ENCODE data around the gene CACNG8. TPM values are rescaled to one million over a fixed set of nuclear protein-coding genes. Genes with fewer than 3 reads are reported as not detected.

Gene CACNG8
- total RNA-seq, 3 donors from 2014 or later (not counting 1 experiment from before 2014, with no cell fraction given) = 2.3 TPM; not detected in 2

- no peak for TF ChIP-seq CTCF (IDR thresholded peaks at IDR 0.05)
- Mint-ChIP-seq H3K4me3 (no peak overlapping the region), H3K27ac (no peak overlapping the region), H3K4me1 (no peaks in the 10 kb centered on the region), H3K27me3 (ENCODE audit: low read depth in 2 of 2) (peaks cover 20 to 30% of the 10 kb centered on the region in 2 donors), H3K36me3 (no peaks in the 10 kb centered on the region), H3K9me3 (no peaks in the 10 kb centered on the region)
- Histone ChIP-seq H3K27me3 (ENCODE audit: control insufficient read depth, insufficient read depth, low read length) (peaks cover 8% of the 10 kb centered on the region), H3K9me3 (ENCODE audit: control insufficient read depth, insufficient read depth, low read length) (no peaks in the 10 kb centered on the region), H3K4me3 (ENCODE audit: low read length) (no peak overlapping the region), H3K36me3 (ENCODE audit: control insufficient read depth, insufficient read depth, low read length) (no peaks in the 10 kb centered on the region), H3K4me1 (ENCODE audit: control insufficient read depth, insufficient read depth, low read length) (no peaks in the 10 kb centered on the region), H3K27ac (ENCODE audit: low read length) (no peak overlapping the region)
- intact Hi-C loops (cut with micrococcal nuclease) = no loop called here
- 85% methylated on average over 6 of the region's 9 CpGs for WGBS (ENCODE audit: insufficient coverage)
- DNase-seq (no peak), ATAC-seq (no peak)
These were observed 10.8 kb upstream of the CACNG8 start for GRCh38 chr19:53951947-53952346.

GRCh38 chr19:53953383-53953782, 9.4 kb upstream of the CACNG8 start:
- Histone ChIP-seq H3K27me3 (ENCODE audit: control insufficient read depth, insufficient read depth, low read length) (peaks cover 15% of the 10 kb centered on the region), H3K27ac (ENCODE audit: low read length) (no peak overlapping the region), H3K36me3 (ENCODE audit: control insufficient read depth, insufficient read depth, low read length) (no peaks in the 10 kb centered on the region), H3K4me1 (ENCODE audit: control insufficient read depth, insufficient read depth, low read length) (no peaks in the 10 kb centered on the region), H3K4me3 (ENCODE audit: low read length) (no peak overlapping the region), H3K9me3 (ENCODE audit: control insufficient read depth, insufficient read depth, low read length) (no peaks in the 10 kb centered on the region)
- intact Hi-C loops (cut with micrococcal nuclease) = no loop called here
- Mint-ChIP-seq H3K27ac (no peak overlapping the region), H3K9me3 (no peaks in the 10 kb centered on the region), H3K4me3 (no peak overlapping the region), H3K36me3 (no peaks in the 10 kb centered on the region), H3K27me3 (ENCODE audit: low read depth in 2 of 2) (peaks cover 24 to 39% of the 10 kb centered on the region in 2 donors), H3K4me1 (peaks cover 0 to under 1% of the 10 kb centered on the region in 2 donors)
- TF ChIP-seq CTCF (IDR thresholded peaks at IDR 0.05) = no peak
- no peak for DNase-seq
- 83% methylated on average over 7 of the region's 8 CpGs for WGBS (ENCODE audit: insufficient coverage)
- no peak for ATAC-seq

GRCh38 chr19:53957448-53958167, 5.1 kb upstream of the CACNG8 start:
- Histone ChIP-seq H3K4me1 (ENCODE audit: control insufficient read depth, insufficient read depth, low read length) (no peaks in the 10 kb centered on the region), H3K9me3 (ENCODE audit: control insufficient read depth, insufficient read depth, low read length) (no peaks in the 10 kb centered on the region), H3K27ac (ENCODE audit: low read length) (no peak overlapping the region), H3K36me3 (ENCODE audit: control insufficient read depth, insufficient read depth, low read length) (no peaks in the 10 kb centered on the region), H3K27me3 (ENCODE audit: control insufficient read depth, insufficient read depth, low read length) (peaks cover 35% of the 10 kb centered on the region), H3K4me3 (ENCODE audit: low read length) (no peak overlapping the region)
- Mint-ChIP-seq H3K4me3 (no peak overlapping the region), H3K27ac (no peak overlapping the region), H3K9me3 (peaks cover 0 to 2% of the 10 kb centered on the region in 2 donors), H3K4me1 (peaks cover 0 to 16% of the 10 kb centered on the region in 2 donors), H3K36me3 (no peaks in the 10 kb centered on the region), H3K27me3 (ENCODE audit: low read depth in 2 of 2) (peaks cover 53 to 69% of the 10 kb centered on the region in 2 donors)
- ATAC-seq (no peak), DNase-seq (no peak)
- no peak for TF ChIP-seq CTCF (IDR thresholded peaks at IDR 0.05)
- 9% methylated on average over 14 of the region's 15 CpGs for WGBS (ENCODE audit: insufficient coverage)
- intact Hi-C loops (cut with micrococcal nuclease) = no loop called here

- intact Hi-C loops (cut with micrococcal nuclease) = no loop called here
- no peak overlapping the region for H3K27ac ChIP-seq (ENCODE audit: low read length)
- H3K36me3 ChIP-seq (ENCODE audit: control insufficient read depth, insufficient read depth, low read length) = no peaks in the 10 kb centered on the region
- peaks cover 35% of the 10 kb centered on the region for H3K27me3 ChIP-seq (ENCODE audit: control insufficient read depth, insufficient read depth, low read length)
- H3K9me3 ChIP-seq (ENCODE audit: control insufficient read depth, insufficient read depth, low read length) = no peaks in the 10 kb centered on the region
- 9% methylated on average over 10 of the region's 14 CpGs for WGBS (ENCODE audit: insufficient coverage)
- TF ChIP-seq CTCF (IDR thresholded peaks at IDR 0.05) = no peak
- Mint-ChIP-seq H3K27me3 (ENCODE audit: low read depth in 2 of 2) (peaks cover 53 to 69% of the 10 kb centered on the region in 2 donors), H3K4me1 (peaks cover 0 to 16% of the 10 kb centered on the region in 2 donors), H3K36me3 (no peaks in the 10 kb centered on the region), H3K4me3 (no peak overlapping the region), H3K9me3 (peaks cover 0 to 2% of the 10 kb centered on the region in 2 donors), H3K27ac (no peak overlapping the region)
- DNase-seq (no peak), ATAC-seq (no peak)
- H3K4me3 ChIP-seq (ENCODE audit: low read length) = no peak overlapping the region
- no peaks in the 10 kb centered on the region for H3K4me1 ChIP-seq (ENCODE audit: control insufficient read depth, insufficient read depth, low read length)
These were observed 4.6 kb upstream of the CACNG8 start for GRCh38 chr19:53958168-53958571.

Data from natural killer cell (primary cell).